Testis (tissue), 3 donors: ENCODE data around the gene FCN3. TPM values are rescaled to one million over a fixed set of nuclear protein-coding genes. Genes with fewer than 3 reads are reported as not detected.

ENCODE experiments used
- DNase-seq: peaks from one replicate; pipeline ENCODE4 v3.0.0-alpha.2; 2019
- H3K27ac ChIP-seq, 2 donors: fragments of 200-600 bp; sonication (generic); one replicate each; pipeline ENCODE4 v1.5.1; 2019
- H3K27me3 ChIP-seq: fragments of 200-600 bp; sonication (generic); one replicate; pipeline ENCODE4 v1.5.1; 2019
- H3K36me3 ChIP-seq: fragments of 200-600 bp; sonication (generic); one replicate; pipeline ENCODE4 v1.5.1; 2017; ENCODE audit warnings: low read depth; ENCODE audit errors: missing control alignments
- H3K4me1 ChIP-seq: fragments of 200-600 bp; sonication (generic); one replicate; pipeline ENCODE4 v1.5.1; 2019
- H3K4me3 ChIP-seq, 2 donors: fragments of 200-600 bp; sonication (generic); one replicate each; pipeline ENCODE4 v1.5.1; 2017 to 2019
- H3K9me3 ChIP-seq: fragments of 200-600 bp; sonication (generic); one replicate; pipeline ENCODE4 v1.5.1; 2017
- CTCF ChIP-seq, 3 experiments: fragments of 450-650 bp in 2 of 3; fragments of 200-600 bp in 1 of 3; sonication (generic) in 1 of 3; IDR thresholded peaks; one replicate each; pipeline ENCODE4 v1.5.1; 2016 to 2019; ENCODE audit warnings: antibody characterized with exemption in 3 of 3, mild to moderate bottlenecking in 2 of 3, moderate library complexity in 1 of 3
- POLR2A ChIP-seq: fragments of 450-650 bp; IDR thresholded peaks from one replicate; pipeline ENCODE4 v1.6.1; 2017; ENCODE audit warnings: antibody characterized with exemption, mild to moderate bottlenecking, moderate library complexity
- WGBS, 2 donors: methylation state at CpG; one replicate each; pipeline ENCODE4 v1.1.5; 2018; 5-methylcytosine and 5-hydroxymethylcytosine counted together
- intact Hi-C: fragments of 100-400 bp; cut with DNase I; formaldehyde crosslinking; loops from one replicate; pipeline ENCODE4 v1.15.1; 2023; ENCODE audit warnings: low total_unique reads
- polyA plus RNA-seq: library from polyadenylated mRNA; stranded (reverse); fragments of 350-450 nt; fragmentation: Illumina TruSeq; extraction: RNeasy Lipid Tissue Mini Kit (QIAGEN cat#74804); gene quantifications from one replicate; pipeline ENCODE4 v1.2.3, GENCODE V29; 2014; ENCODE audit warnings: low read depth, low replicate concordance; ENCODE audit not compliant: insufficient read depth
- total RNA-seq, 2 donors: library from RNA; depleted of rRNA; stranded (reverse); fragments of >200 nt; gene quantifications; one replicate each; pipeline ENCODE4 v1.2.3, GENCODE V29; 2016

The FCN3 gene
- total and polyA plus RNA-seq, 3 donors from 2014 or later, result 0.54 to 6.9 (median 3.6) TPM

DNA sequence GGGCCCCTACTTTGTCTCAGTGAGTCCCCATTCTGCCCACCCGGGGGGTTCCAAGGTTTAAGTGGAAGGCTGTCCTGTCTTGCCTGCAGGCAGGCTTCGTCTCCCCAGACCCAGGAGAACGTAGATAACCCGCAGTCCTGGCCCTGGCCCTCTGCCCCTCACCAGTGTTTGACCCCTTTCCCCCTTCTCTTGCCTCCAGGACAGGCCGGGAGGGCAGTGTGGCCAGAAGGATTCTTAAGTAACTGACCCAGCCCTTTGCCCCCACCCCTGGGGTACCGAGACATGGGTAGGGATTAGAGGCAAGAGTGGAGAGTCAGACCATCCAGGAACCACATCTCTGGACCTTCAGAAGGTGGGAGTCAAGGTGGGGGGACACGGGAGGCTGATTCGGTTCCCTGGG lies 43.8 kb downstream of the FCN3 start:
- intact Hi-C loops, result no loop called here
- no peaks in the 10 kb centered on the region for H3K36me3 ChIP-seq

DNA sequence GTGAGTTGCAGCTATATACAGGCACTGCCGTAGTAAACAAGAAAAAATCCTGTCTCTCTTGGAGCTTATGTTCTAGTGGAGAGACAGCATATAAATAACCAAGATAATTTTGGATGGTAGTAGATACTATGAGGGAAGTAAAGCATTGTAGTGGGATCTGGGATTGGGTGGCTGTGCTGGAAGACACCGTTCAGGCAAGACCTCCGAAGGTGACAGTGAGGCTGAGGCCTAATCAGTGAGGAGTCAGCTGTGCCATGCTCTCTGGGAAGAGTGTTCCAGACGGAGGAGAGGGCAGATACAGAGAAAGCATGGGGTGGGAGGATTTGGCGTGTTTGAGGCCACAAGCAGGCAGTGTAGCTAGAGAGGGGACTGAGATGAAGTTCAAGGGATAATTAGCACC lies 46.7 kb downstream of the FCN3 start:
- Histone ChIP-seq H3K27me3 (no peaks in the 10 kb centered on the region), H3K36me3 (no peaks in the 10 kb centered on the region), H3K4me1 (peaks cover 14% of the 10 kb centered on the region), H3K4me3 (no peak overlapping the region), H3K9me3 (no peaks in the 10 kb centered on the region), H3K27ac (no peak overlapping the region)
- no peak for TF ChIP-seq POLR2A
- no peak for TF ChIP-seq CTCF (IDR thresholded peaks at IDR 0.05)
- no peak for DNase-seq
- intact Hi-C loops, result no loop called here
- WGBS, 2 donors, result 81 to 89% methylated on average over 5 of the region's 5 CpGs

More for the DNA sequence above, 43.8 kb downstream of the FCN3 start:
- TF ChIP-seq POLR2A (no peak), CTCF (IDR thresholded peaks at IDR 0.05) (no peak)
- DNase-seq, result no peak
- no peaks in the 10 kb centered on the region for H3K27me3 ChIP-seq
- no peak overlapping the region for H3K4me3 ChIP-seq
- no peak overlapping the region for H3K27ac ChIP-seq
- no peaks in the 10 kb centered on the region for H3K9me3 ChIP-seq
- 76 to 81% methylated on average over 8 of the region's 8 CpGs for WGBS, 2 donors
- peaks cover 5% of the 10 kb centered on the region for H3K4me1 ChIP-seq

GRCh38 chr1:27325286-27325685 lies 49.3 kb downstream of the FCN3 start:
- no peaks in the 10 kb centered on the region for H3K9me3 ChIP-seq
- 90 to 91% methylated on average over 15 of the region's 15 CpGs for WGBS, 2 donors
- no peak overlapping the region for H3K4me3 ChIP-seq
- no peak for DNase-seq
- no peaks in the 10 kb centered on the region for H3K36me3 ChIP-seq
- intact Hi-C loops, result no loop called here
- H3K27me3 ChIP-seq, result no peaks in the 10 kb centered on the region
- peaks cover 19% of the 10 kb centered on the region for H3K4me1 ChIP-seq
- H3K27ac ChIP-seq, result no peak overlapping the region
- TF ChIP-seq CTCF (IDR thresholded peaks at IDR 0.05), result no peak
- TF ChIP-seq POLR2A, result no peak

GRCh38 chr1:27322569-27323240 lies 51.9 kb downstream of the FCN3 start:
- WGBS, 2 donors, result 8 to 14% methylated on average over 6 to 10 of the region's 10 CpGs
- Histone ChIP-seq H3K4me1 (peaks cover 14% of the 10 kb centered on the region), H3K27ac (peak overlapping the region; percentile 78 to 85), H3K27me3 (no peaks in the 10 kb centered on the region), H3K4me3 (peak overlapping the region; percentile 89 to 94), H3K36me3 (no peaks in the 10 kb centered on the region), H3K9me3 (no peaks in the 10 kb centered on the region)
- no peak for DNase-seq
- TF ChIP-seq CTCF (IDR thresholded peaks at IDR 0.05) (no peak), POLR2A (no peak)
- intact Hi-C loops, result no loop called here
